ENCODE data around the gene PLCZ1.
"Not testable (repeated sequence)": the region's sequence is repeated elsewhere in the genome, so short reads cannot be mapped to it uniquely, and the experiment has no call there.

PLCZ1 gene

GRCh38 chr12:18737819-18738218, at the start of gene PLCZ1, which contains the start of gene CAPZA3:
Gene PLCZ1 (minus strand): TSS chr12:18738012. CDS start chr12:18737371, 641 bp downstream.
Gene CAPZA3 (plus strand): TSS chr12:18738119. CDS start chr12:18738269, 150 bp downstream.
- Histone ChIP-seq H3K36me3 (no peaks in the 10 kb centered on the region), H3K27me3 (ENCODE audit: insufficient read depth, low read depth, severe bottlenecking) (no peaks in the 10 kb centered on the region), H3K4me3 (ENCODE audit: low read depth, low read length) (no peak within 1 kb of the TSS), H3K27ac (no peak within 1 kb of the TSS), H3K9me3 (ENCODE audit: severe bottlenecking) (peaks cover 6% of the 10 kb centered on the region)
- no peak for TF ChIP-seq CTCF (IDR thresholded peaks at IDR 0.05; ENCODE audit: low read depth, low read length)
- no peak for DNase-seq

GRCh38 chr12:18785465-18785864, 47.7 kb upstream of the PLCZ1 start:
- not testable (repeated sequence) for H3K27me3 ChIP-seq (ENCODE audit: insufficient read depth, low read depth, severe bottlenecking); DNase-seq; H3K4me3 ChIP-seq (ENCODE audit: low read depth, low read length); H3K9me3 ChIP-seq (ENCODE audit: severe bottlenecking); H3K36me3 ChIP-seq; H3K27ac ChIP-seq

GRCh38 chr12:18782827-18783226, 45.0 kb upstream of the PLCZ1 start:
- no peak for TF ChIP-seq CTCF (IDR thresholded peaks at IDR 0.05; ENCODE audit: low read depth, low read length)
- H3K27ac ChIP-seq = no peak overlapping the region
- H3K4me3 ChIP-seq (ENCODE audit: low read depth, low read length) = no peak overlapping the region
- DNase-seq = no peak
- no peaks in the 10 kb centered on the region for H3K36me3 ChIP-seq
- no peaks in the 10 kb centered on the region for H3K9me3 ChIP-seq (ENCODE audit: severe bottlenecking)
- H3K27me3 ChIP-seq (ENCODE audit: insufficient read depth, low read depth, severe bottlenecking) = no peaks in the 10 kb centered on the region

DNA sequence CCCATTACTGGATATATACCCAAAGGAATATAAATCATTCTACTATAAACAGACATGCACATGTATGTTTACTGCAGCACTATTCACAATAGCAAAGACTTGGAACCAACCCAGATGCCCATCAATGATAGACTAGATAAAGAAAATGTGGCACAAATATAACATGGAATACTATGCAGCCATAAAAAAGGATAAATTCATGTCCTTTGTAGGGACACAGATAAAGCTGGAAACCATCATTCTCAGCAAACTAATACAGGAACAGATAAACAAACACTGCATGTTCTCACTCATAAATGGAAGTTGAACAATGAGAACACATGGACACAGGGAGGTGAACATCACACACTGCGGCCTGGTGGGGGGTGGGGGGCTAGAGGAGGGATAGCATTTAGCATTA, 28.7 kb upstream of the PLCZ1 start:
- not testable (repeated sequence) for H3K4me3 ChIP-seq (ENCODE audit: low read depth, low read length); H3K36me3 ChIP-seq; DNase-seq; H3K27ac ChIP-seq; H3K27me3 ChIP-seq (ENCODE audit: insufficient read depth, low read depth, severe bottlenecking); H3K9me3 ChIP-seq (ENCODE audit: severe bottlenecking)

DNA sequence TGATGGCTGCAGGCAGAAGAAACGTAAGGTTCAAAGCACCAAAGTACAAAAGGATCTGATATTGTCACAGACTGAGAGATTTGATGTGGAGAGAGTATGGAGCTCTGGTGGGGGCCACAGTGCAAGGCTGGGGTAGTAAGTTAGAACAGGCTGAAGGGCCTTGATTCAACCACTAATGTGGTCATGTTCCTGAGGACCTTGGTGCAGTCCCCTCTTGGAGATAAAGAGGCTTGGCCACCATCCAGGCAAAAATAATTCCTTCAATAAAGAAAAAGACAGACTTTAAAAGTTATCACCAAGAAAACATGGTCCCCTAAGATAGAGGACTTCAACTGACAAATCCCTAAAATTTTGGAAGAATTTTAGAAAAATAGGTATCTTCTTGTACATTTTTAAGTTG, 17.5 kb upstream of the PLCZ1 start:
- H3K36me3 ChIP-seq = no peaks in the 10 kb centered on the region
- no peak overlapping the region for H3K27ac ChIP-seq
- H3K27me3 ChIP-seq (ENCODE audit: insufficient read depth, low read depth, severe bottlenecking) = no peaks in the 10 kb centered on the region
- H3K4me3 ChIP-seq (ENCODE audit: low read depth, low read length) = no peak overlapping the region
- no peaks in the 10 kb centered on the region for H3K9me3 ChIP-seq (ENCODE audit: severe bottlenecking)
- TF ChIP-seq CTCF (IDR thresholded peaks at IDR 0.05; ENCODE audit: low read depth, low read length) = no peak
- DNase-seq = no peak

DNA sequence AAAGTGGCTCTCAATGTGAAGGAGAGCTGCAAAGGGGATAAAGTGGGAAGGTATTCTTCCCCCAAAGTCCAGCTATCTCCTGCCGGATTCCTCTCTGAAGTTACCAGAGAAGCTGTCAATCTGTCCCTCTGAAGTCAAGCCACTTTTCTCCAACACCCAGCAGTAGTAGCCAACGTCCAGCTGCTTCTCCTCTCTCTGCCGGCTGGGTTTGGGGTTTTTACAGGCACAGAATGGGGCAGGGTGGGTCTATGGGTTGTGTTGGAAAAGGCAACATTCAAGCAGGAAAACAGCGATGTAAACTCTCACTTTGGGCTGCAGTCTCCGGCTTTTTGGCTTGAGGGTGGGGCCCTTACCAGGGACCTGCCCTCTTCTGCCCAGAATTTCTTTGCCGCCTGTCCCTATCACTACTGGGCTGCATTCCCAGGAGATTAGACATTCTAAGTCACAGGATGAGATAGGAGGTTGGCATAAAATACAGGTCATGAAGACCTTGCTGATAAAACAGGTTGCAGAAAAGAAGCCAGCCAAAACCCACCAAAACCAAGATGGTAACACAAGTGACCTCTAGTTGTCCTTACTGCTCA, 16.4 kb upstream of the PLCZ1 start:
- no peaks in the 10 kb centered on the region for H3K27me3 ChIP-seq (ENCODE audit: insufficient read depth, low read depth, severe bottlenecking)
- H3K9me3 ChIP-seq (ENCODE audit: severe bottlenecking) = no peaks in the 10 kb centered on the region
- no peak overlapping the region for H3K4me3 ChIP-seq (ENCODE audit: low read depth, low read length)
- no peak overlapping the region for H3K27ac ChIP-seq
- no peak for DNase-seq
- no peaks in the 10 kb centered on the region for H3K36me3 ChIP-seq
- no peak for TF ChIP-seq CTCF (IDR thresholded peaks at IDR 0.05; ENCODE audit: low read depth, low read length)

GRCh38 chr12:18753481-18754123, 15.8 kb upstream of the PLCZ1 start:
- H3K9me3 ChIP-seq (ENCODE audit: severe bottlenecking) = no peaks in the 10 kb centered on the region
- TF ChIP-seq CTCF (IDR thresholded peaks at IDR 0.05; ENCODE audit: low read depth, low read length) = no peak
- H3K27ac ChIP-seq = no peak overlapping the region
- DNase-seq = no peak
- no peak overlapping the region for H3K4me3 ChIP-seq (ENCODE audit: low read depth, low read length)
- no peaks in the 10 kb centered on the region for H3K36me3 ChIP-seq
- no peaks in the 10 kb centered on the region for H3K27me3 ChIP-seq (ENCODE audit: insufficient read depth, low read depth, severe bottlenecking)
